ENCODE results near the gene SLC14A1. TPM values are rescaled to one million over a fixed set of nuclear protein-coding genes. Genes with fewer than 3 reads are reported as not detected.

The SLC14A1 gene
- total and polyA plus RNA-seq, 3 donors from 2014 or later: 0.50 to 0.73 TPM; not detected in 1

GRCh38 chr18:45792506-45793263 lies 68.7 kb downstream of the SLC14A1 start:
- no peaks in the 10 kb centered on the region for H3K27me3 ChIP-seq
- whole genome bisulfite sequencing, 2 donors: 75 to 78% methylated on average over 5 of the region's 5 CpGs

DNA sequence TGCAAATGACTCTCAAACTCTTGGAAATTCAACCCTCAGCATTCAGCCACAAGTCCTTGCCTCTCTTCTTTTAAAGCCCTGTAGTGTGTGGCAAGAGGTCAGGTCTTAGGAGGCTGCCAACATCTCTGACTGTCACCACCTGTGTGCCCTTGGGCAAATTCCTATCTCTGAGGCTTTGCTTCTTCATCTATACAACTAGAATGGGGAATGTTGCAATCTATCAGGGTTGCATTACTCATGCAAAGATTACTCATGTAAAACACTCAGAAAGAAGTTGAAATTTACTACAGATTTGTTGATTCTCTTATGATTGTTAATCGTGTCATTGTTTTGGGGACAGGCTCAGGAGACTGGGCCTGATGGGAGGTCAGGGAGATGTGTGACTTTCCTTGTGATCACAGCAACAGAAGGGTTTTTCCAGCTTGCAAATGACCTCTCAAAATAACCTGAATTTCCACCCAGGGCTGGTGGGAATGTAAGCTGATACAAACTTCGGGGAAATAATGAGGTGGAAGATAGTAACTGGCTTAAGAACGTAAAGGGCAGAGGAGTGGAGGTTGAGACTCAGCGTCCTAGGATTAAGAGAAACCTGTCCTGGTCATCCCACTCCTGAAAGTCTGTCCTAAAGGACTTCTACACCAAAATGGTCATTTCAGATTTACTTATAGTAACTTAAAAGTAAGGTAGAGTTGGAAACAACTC lies 69.4 kb downstream of the SLC14A1 start:
- Histone ChIP-seq H3K4me3 (no peak overlapping the region), H3K36me3 (ENCODE audit: low read depth, missing control alignments) (no peaks in the 10 kb centered on the region), H3K9me3 (no peaks in the 10 kb centered on the region), H3K4me1 (no peaks in the 10 kb centered on the region), H3K27me3 (no peaks in the 10 kb centered on the region), H3K27ac (no peak overlapping the region)
- no peak for DNase-seq
- intact Hi-C loops (cut with DNase I; ENCODE audit: low total_unique reads): no loop called here
- TF ChIP-seq, protein P1, sequence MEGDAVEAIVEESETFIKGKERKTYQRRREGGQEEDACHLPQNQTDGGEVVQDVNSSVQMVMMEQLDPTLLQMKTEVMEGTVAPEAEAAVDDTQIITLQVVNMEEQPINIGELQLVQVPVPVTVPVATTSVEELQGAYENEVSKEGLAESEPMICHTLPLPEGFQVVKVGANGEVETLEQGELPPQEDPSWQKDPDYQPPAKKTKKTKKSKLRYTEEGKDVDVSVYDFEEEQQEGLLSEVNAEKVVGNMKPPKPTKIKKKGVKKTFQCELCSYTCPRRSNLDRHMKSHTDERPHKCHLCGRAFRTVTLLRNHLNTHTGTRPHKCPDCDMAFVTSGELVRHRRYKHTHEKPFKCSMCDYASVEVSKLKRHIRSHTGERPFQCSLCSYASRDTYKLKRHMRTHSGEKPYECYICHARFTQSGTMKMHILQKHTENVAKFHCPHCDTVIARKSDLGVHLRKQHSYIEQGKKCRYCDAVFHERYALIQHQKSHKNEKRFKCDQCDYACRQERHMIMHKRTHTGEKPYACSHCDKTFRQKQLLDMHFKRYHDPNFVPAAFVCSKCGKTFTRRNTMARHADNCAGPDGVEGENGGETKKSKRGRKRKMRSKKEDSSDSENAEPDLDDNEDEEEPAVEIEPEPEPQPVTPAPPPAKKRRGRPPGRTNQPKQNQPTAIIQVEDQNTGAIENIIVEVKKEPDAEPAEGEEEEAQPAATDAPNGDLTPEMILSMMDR (IDR thresholded peaks at IDR 0.05): no peak
- TF ChIP-seq POLR2A (IDR thresholded peaks at IDR 0.05): no peak
- 59 to 63% methylated on average over 4 of the region's 4 CpGs for WGBS, 2 donors

More at GRCh38 chr18:45792506-45793263, 68.7 kb downstream of the SLC14A1 start:
- Histone ChIP-seq H3K4me3 (no peak overlapping the region), H3K4me1 (no peaks in the 10 kb centered on the region), H3K9me3 (no peaks in the 10 kb centered on the region), H3K27ac (no peak overlapping the region), H3K36me3 (ENCODE audit: low read depth, missing control alignments) (no peaks in the 10 kb centered on the region)
- DNase-seq: no peak
- intact Hi-C loops (cut with DNase I; ENCODE audit: low total_unique reads): no loop called here
- TF ChIP-seq POLR2A (IDR thresholded peaks at IDR 0.05): no peak
- TF ChIP-seq, protein P1 (IDR thresholded peaks at IDR 0.05): no peak

DNA sequence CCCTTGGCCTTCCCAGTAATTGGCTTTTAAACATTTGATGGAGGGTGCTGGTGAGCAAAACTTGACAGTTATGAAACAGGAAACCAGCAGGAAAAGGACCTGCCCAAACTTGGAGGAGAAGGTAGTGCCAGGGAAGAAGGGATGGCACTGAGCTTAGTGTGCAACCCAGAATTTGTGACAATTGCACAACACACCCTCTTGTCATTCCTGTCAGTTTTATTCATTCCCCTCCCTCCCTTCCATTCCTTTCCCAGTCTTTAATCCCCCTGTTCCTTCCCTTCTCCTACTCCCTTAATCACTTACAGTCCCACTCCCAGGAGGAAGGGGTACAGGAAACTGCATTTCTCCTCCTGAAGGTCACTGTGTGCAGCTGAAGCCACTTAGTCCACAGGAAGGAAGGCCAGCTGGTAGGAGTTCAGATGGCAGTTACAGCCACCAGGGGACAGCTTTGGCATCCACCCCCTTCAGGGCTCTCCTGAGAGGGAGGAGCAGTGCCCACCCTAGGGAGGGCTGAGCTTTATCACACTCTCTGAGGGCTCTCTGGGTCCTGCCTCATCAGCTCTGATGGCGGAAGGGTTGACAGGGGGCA lies 77.5 kb downstream of the SLC14A1 start:
- TF ChIP-seq, protein P1 (IDR thresholded peaks at IDR 0.05): no peak
- TF ChIP-seq POLR2A (IDR thresholded peaks at IDR 0.05): no peak
- intact Hi-C loops (cut with DNase I; ENCODE audit: low total_unique reads): no loop called here

More for the DNA sequence above, 77.5 kb downstream of the SLC14A1 start:
- no peaks in the 10 kb centered on the region for H3K9me3 ChIP-seq
- H3K27ac ChIP-seq: no peak overlapping the region
- no peaks in the 10 kb centered on the region for H3K4me1 ChIP-seq
- no peaks in the 10 kb centered on the region for H3K36me3 ChIP-seq (ENCODE audit: low read depth, missing control alignments)
- no peaks in the 10 kb centered on the region for H3K27me3 ChIP-seq
- H3K4me3 ChIP-seq: no peak overlapping the region
- DNase-seq: no peak
- WGBS, 2 donors: 91% methylated on average over 1 of the region's 1 CpG; no CpG with 5 or more reads in 1 of the 2 donors

Small RNA genes within 50 kb of the gene (small RNA-seq; reads per million reads assigned to genes)
- 0 reads per million in 2 donors for gene AC087685.1

Other genes with a start within 250 kb of the SLC14A1 start
- 1 to 10 TPM; 1.4 to 2.4 TPM for gene SLC14A2, start 108.7 kb upstream of the SLC14A1 start, total RNA-seq
- 2.8 TPM for gene SLC14A2, start 108.7 kb upstream of the SLC14A1 start, polyA plus RNA-seq (ENCODE audit: insufficient read depth, low read depth, low replicate concordance)
- gene SIGLEC15, start 101.5 kb downstream of the SLC14A1 start, total RNA-seq: under 1 TPM in 1 of 2 donors, not detected in 1; 0.19 TPM
- 0.20 TPM for gene SIGLEC15, start 101.5 kb downstream of the SLC14A1 start, polyA plus RNA-seq (ENCODE audit: insufficient read depth, low read depth, low replicate concordance)
- 10 to 100 TPM; 55.7 to 66.4 TPM for gene EPG5, start 243.1 kb downstream of the SLC14A1 start, total RNA-seq
- 19.0 TPM for gene EPG5, start 243.1 kb downstream of the SLC14A1 start, polyA plus RNA-seq (ENCODE audit: insufficient read depth, low read depth, low replicate concordance)

Measured in testis (tissue), 3 donors.